Measurements from ENCODE around the gene FBLN5.

FBLN5 gene

DNA sequence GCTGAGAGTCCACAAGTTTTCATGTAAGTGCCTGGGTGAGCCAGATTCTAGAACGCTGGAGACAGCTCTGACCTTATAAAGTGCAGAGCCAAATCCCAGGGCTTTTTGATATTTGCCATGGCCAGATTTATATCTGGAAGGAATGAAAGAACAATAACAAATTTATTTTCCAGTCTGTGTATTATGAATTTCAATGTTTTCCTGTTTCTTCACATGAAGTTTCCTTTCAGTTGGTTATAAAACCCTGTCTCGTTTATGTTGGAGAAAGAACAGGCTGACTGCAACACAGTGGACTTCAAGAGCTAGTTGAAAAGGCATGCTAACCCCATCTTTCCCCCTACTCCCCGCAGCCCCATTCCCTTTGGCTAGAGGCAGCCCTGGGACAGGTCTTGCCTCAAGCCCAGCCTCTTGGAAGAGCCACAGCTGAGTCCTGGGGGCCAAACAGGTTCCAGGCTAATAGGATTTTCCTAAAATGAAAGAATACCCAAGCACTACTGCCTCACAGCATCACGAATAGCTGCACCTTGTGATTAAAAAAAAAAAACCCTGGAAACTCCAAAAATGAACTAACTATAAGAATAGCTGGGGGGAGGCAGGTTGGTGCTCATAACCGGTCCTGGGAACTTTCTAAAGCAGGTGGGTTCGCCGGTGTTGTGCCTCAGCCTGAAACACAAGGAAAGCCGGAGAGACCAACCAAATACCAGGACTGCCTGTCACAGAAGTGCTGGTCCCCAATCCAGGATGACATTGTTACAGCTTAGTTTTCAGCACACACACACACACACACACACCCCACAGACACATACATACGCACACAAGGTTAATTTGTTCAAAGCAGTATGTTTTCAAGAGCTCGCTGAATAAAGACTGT, 1.5 kb downstream of the FBLN5 start:
- DNase-seq = no peak

DNA sequence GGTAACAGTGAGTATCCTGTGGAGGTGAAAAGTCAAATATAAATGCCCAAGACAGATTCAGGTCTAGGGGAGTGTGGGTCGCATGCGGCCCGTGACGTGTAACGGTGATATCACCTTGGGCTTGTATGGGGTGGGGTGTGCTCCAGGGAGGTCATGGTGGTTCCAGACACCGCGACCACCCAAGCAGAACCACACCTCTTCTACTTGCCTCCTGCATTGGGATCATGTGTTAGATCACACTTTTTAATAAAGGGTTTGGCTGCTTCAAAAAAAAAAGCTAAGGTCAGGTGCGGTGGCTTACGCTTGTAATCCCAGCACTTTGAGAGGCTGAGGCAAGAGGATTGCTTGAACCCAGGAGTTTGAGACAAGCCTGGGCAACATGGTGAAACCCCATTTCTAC, 4.5 kb downstream of the FBLN5 start:
- DNase-seq = no peak

DNA sequence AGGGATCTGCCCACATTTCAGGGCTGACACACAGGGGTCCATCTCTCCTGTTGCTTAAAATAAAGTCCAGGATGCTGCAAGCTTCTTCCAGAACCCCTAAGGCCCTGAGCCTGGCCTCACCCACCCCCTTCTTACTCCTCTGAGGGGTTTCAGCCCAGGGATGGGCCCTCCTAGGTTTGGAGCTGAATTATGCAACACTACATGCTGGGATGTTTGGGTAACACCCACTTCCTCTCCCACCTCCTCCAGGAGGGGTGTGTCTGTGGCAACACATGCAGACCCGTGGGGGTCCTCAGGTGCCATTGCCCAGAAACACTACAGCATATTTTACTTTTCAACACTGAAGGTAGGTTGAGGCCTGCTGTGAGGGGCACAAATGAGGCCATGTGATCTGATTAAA, 5.4 kb downstream of the FBLN5 start:
- DNase-seq = no peak

DNA sequence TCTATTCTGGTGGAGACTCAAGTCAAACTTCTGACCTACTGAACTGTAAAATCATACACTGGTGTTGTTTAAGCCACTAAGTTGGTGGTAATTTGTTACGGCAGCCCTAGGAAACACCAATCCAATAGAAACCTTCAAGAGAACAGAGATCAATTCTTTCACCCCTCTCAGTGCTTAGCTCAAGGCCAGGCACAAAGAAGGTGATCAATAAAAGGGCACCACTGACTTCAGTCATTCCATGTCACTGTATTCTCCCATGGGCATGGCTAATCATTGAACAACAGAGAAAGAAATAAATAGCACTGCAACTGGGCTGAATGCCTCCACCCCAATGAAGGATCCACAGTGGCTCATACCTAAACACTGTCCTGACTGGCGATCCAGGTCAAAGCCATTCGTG, 7.3 kb downstream of the FBLN5 start:
- DNase-seq = no peak

DNA sequence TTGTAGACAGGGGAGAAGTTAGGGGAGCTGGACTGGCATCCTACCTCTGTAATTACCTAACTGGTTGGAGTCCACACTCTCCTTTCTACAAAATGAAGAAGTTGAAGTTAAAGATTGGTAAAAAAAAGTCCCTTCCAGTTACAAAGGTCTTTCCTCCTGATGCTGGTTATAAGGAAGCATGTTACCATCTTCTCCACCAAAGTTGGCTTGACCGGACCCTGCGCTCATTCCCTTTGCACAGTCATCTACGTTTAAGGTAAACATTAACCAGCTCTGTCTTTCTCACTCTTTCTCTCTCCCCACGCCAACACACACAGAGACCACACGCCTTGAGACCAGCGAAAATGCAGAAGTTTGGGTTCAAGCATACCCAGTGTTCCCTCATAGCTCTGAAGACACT, 11.9 kb downstream of the FBLN5 start:
- DNase-seq = no peak

DNA sequence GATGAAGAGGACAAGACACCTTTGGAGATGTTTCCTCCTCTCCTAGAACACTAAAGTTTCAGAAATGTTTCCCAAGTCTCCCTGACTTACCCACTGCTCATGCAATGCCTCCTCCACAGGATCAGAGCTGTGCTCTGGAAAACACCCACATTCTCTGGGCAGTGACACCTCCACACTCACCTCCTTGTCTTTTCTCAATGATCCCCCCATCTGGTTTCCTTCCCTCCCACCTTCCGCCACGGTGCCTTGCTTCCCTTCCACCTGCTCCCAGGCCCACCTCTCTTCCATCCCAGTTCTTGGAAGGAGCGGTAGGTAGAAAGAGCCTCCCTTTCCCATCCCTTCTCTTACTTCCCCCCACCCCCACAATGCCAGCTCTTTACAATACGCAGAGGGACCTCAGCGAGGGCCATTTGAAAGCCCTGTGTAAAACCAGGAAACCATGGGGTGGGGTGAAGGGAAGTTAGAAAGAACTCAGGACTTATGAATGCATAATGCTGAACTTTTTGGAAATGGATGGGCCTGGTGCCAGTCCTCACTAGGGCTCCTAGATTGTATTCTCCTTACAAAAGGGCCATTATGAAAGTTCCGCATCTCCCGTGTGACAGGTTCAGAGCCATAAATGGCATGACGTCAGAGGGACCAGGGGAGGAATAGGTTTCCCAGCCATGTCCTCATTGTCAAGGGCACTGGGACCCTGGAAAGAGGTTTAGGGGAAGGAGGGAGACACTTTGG, 12.8 kb downstream of the FBLN5 start:
- DNase-seq = no peak

DNA sequence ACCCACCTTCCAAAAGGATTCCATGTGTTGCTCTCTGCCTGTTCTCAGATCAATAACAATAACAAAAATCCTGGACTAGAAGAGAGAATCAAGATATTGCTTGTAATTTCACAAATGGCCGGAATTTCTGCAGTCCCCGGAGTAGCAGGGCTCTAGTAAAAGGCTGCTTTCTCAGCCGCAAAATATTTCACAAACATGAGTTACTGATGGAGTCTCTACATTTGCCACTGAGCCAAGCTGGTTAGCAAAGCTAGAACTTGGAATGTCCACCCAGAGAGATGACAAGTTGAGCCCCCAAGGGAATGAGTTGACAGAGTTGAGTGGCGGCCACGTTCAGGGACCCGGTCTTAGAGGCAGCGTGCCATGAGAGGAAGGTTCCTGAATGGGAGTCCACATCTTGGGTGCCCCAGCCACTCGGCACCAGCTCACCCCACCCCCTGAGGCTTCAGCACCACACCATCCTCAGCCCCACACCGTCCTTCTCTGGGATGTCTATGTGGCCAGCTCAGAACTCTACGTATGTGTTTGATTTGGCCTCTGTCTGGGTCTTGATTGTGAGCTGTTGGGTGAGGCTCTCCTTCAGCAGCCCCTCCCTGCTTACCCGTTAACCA, 15.9 kb downstream of the FBLN5 start:
- no peak for DNase-seq

DNA sequence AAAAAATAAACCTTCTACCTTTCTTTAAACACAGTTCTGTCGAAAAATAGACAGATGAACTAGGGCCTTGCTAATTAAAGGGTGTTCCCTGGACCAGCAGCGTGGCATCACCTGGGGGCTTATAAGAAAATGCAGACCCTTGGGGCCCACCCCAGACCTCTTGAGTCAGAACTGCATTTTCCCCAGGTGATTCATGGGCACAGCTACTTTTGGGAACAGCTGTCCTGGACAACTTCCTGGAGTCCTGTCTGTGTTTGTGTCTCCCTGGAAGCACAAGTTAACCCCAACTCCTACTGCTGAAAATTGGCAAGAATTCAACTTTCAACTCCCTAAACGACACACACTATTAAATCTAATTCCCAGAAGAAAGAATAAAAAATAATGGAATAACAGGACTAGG, 17.8 kb downstream of the FBLN5 start:
- no peak for DNase-seq

DNA sequence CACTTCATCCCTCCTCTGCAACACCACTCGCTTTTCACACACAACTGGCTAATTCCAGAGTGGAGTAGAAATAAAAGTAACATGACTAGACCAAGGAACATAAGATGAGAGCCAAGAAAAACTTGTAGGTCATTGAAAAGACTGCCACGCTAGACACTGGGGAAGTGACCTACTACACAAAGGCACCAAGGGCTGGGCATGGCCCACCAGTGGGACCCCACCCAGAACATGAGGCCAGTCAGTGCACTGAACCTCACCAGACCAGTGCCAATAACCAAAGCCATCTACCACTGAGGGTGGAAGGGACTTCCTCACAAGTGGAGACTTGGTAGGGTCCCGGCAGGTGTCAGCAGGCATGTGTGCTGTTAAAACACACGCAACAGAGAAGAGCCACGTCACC, 19.7 kb downstream of the FBLN5 start:
- no peak for DNase-seq

DNA sequence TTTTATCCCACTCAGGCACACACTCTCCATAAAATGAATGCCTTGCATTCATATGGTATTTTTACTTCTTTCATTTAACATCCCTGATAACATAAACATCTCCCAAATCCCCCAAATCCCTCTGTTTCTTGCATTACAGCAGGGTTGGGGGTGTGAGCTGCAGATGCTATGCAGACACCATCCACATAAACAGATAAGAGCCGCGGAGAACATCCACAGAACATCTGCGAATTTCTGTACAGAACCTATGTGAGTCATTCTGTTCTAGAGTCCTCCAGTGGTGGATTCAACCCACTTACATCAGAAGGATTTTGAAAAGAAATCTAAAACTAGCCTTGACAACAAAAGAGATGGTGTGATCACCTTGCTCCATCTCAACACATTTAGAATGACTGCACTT, 20.3 kb downstream of the FBLN5 start:
- no peak for DNase-seq

DNA sequence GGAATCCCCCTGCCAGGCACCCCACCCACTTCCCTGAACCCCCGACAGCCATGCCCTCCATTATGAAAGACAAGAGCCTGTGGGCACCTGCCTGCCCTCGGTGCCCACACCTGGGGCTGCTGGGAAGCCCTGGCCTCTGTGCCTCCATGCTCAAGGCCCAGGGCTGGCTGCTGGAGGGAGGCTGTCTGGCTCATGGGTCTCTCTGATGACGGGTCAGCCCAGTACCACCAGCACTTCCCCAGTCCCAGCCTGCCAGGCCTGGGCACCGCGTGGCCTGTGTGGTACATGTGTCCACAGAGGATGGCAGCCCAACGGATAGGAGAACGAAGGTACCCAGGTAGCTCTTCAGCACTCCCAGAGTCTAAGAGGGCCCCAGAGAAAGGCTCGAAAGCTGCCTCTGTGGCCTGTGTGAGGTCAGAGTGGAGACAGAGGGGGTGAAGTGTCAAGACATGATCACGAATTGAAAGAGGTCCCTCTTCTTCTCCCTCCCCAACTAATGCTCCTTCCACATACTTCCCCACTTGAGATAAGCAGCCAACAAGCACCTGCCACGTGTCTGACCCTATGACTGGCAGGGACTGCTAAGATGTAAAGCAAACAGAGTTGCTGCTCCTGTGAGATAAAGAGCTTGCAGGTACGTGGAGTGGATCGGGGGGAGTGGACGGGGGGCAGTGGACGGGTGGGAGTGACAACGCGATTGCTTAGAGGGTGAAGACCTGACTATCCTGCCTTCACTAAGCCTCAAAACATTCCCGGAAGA, 21.2 kb downstream of the FBLN5 start:
- DNase-seq = no peak

DNA sequence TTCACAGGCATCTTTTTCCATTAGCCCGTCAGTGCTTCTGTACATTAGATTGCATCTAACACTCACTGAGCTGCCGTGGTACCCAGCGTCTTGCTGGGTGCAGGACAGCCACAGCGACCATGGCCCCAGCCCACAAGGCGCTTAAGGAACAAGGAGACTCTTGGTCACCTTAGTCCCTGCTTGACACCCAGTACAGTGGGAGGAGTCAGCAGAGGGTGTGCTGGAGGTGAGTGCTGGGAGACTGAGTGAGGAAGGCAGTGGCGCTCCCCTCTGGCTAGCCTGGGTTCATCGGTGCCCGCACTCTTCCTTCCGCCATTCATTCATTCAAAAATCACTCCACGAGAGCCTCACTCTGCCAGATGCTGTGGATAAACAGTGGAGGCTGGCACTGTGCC, 21.8 kb downstream of the FBLN5 start:
- DNase-seq = no peak

DNA sequence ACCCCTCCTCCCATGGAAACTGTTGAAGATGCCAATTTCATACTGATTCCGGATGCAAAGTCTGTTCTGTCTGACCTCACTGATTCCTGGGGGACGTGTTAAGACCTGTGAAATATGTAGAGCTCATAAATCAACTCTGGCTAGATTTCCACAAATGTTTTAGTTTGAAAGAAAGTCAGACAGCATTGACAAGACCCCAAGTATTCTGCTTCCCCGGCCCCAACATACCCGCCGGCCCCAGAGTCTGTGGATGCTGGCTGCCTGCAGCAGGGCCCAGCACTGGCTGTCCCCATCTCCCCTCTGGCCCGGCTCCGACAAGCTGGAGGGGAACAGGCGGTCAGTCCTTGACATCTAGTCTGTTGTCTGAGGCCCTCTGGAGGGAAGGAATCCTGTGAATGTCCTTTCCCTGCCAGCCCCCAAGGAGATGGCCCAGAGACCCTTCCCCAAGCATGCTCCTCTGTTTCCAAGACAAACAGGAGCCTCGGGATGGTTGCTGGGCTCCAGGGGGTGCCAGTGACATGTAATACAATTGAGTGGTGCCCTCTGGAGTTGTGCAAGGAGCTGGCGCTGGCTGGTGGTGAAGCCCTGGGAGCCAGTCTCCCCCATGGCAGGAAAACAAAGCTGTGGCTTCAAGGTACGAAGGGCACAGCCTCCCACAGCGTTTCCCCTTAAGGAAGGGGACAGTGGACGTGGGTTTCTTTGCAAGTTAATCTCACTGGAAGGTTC, 22.3 kb downstream of the FBLN5 start:
- DNase-seq = no peak

DNA sequence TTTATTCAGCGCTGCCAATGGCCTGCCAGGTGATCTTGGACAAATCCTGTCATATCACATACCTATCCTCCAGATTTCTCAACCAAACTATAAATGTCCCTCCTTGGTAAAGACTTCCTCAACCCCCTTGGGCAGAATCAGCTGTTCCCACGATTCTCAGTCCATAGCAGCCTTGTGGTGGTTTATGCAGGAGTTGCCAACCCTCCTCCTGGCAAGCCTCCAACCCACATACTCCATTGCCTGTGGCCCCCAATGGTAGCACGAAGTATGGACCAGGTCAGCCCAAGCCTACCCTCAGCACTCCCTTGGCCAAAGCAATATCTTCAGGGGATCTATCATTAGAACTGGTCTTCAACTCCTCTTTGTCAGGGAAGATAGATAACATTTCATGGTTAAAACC, 27.0 kb downstream of the FBLN5 start:
- no peak for DNase-seq

DNA sequence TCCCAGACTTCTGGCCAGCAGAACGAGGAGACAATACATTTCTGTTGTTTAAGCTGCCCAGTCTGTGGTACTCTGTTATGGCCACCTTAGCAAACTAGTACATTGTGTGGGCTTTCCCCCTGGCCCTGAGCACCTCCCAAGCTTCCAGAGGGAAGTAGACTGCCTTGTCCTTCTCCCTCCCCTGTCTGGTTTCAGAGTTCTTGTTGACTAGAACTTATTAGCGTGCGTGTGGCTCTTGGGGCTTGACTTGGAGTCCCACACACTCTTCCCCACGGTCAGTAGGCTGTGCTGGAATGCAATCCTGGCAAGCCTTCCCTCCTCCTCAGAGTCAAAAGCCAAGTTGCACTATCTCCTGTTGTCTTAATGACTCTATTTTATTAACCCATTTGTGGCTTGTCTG, 27.7 kb downstream of the FBLN5 start:
- DNase-seq = no peak

DNA sequence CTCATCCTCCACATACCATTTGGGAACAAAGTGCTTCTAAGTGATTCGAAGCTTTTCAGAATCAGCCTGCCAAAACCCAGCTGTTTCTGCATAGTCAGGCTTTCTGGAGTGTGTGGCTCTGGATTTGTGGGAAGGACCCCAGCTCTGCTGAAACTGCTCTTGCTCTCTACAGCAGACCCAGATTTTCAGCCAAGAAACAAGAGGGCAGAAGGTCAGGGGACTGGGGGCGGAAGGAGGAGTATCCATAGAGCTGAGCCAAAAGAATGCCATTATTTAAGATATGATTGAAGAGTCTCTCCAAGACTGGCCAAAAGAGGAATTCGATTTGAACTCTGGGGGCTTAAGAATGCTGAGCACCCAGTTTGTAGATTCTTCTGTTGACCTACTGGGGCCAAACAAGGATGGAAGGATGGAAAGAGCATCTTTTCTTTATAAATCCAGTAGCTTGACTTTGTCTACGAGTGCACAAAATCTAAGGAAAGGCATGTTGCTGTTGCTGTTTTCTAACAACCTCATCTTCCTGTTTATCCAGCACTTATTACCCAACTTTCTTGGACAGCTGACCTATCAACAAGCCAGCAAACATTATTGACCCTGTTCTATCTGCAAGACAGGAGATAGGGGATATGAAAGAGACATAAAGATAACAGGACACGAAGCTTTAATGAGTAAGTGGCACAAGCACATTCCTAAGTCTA, 29.2 kb downstream of the FBLN5 start:
- DNase-seq = no peak

DNA sequence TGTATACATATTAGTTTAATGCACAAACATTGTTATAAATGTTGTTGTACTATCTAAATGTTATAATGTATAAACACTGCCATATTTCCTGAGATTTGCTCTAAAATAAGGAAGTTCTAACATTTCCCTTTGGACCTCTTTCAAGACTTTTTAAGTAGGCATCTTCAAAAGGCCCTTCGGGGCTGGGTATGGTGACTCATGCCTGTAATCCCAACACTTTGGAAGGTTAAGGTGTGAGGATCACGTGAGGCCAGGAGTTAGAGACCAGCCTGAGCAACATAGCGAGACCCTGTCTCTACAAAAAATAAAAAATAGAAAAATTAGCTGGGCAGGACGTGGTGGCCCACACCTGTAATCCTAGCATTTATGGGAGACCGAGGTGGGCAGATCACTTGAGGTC, 35.5 kb downstream of the FBLN5 start:
- no peak for DNase-seq

DNA sequence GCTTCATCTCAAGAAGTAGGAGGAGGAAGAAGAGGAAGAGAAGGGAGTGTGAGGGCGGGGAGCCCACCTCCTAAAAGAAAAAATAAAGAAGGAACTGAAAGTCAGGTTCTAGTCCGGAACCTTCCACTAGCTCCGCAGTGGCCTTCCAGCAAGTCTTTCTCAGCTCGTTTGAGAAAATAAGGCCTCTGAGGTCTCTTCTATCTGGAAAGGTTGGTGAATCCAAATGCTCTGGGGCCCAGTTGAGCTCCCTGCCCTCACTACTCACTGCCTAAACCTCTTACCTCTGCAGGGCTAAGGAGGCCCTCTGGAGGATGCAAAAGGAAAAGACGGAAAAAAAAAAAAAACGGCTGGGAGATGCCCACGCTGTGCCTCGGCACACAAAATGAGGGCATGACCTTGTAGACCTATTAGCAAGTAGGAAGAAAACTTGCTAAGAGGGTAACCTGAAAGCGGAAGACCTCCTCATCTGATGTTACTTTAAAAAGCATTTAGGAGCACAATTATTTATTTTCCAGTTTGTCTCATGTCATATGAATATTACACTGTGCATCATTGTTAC, 35.9 kb downstream of the FBLN5 start:
- peak; percentile 36 for DNase-seq

DNA sequence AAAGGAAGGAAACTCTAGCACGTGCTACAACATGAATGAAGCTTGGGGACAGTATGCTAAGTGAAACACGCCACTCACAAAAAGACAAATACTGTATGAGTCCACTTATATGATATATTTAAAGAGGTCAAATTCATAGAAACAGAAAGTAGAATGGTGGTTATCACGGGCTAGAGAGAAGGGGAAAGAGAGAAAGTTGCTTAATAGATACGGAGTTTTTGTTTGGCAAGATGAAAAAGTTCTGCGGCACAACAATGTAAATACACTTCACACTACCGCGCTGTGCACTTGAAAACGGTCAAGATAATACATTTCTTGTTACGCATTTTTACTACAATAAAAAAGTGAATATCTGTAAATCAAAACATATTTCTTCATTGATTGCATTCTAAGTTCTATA, 37.3 kb downstream of the FBLN5 start:
- DNase-seq = no peak

DNA sequence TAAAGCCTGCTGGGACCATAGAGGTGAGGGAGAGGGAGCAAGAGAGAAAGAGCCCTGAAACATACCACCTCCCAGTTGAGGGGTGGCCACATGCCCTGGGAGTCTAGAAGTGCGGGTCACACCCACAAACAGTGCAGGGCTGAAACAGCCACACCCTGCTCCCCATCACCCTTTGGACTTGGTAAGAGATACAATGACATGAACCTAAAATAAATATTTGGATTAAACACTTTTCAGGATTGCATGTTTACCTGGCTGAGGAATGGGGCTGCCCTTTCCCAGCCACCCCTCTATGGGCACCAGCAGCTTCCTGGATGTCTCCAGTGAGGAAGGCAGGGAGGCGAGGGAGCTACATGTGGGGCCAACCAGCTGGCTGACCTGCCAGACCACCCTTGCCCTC, 41.1 kb downstream of the FBLN5 start:
- DNase-seq = no peak

DNA sequence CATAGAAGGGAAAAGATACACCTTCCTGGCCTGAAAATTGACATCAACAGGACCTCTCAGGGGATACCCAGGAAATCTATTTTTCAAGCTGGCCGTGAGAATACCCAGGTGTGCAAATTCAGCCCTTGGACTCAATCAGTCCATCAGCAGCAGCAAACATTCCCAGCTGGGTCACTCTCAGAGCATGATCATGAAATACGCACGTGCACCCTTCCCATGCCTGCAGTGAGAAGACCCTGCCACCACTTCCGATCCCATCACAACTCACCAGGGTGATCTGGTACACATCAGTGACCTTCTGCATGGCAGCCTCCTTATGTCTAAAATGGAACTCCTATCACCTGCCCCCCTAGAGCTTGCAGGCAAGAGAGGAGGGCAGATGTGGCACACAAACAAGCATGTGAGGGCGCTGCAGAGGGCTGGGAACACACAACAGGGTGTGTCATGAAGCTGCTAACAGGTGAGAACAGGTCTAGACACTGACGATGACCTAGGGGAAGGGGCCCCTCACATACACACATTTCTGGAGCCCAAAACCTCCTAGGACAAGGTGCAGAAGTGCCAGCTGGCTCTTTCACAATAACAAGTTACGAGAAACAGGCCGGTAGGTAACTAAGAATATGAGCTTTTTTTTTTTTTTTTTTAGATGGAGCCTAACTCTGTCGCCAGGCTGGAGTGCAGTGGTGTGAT, 42.4 kb downstream of the FBLN5 start:
- no peak for DNase-seq
